Keratinocyte (primary cell): Measurements from ENCODE around the gene SH3BP1.

ENCODE experiments used
- EZH2 ChIP-seq: IDR thresholded peaks from one replicate; pipeline ENCODE4 v1.6.1; 2012; ENCODE audit warnings: inconsistent platforms, mild to moderate bottlenecking, low read length, moderate library complexity
- TF ChIP-seq, protein P1 (sequence below), 3 experiments: IDR thresholded peaks in 1 of 3; conservative IDR thresholded peaks in 1 of 3; optimal IDR thresholded peaks in 1 of 3; 2 replicates in 2 of 3; 3 replicates in 1 of 3; pipeline versions ENCODE3 to v1.5.1; 2011; ENCODE audit warnings: low read length in 3 of 3, mild to moderate bottlenecking in 3 of 3, moderate library complexity in 2 of 3, control low read depth in 1 of 3, inconsistent platforms in 1 of 3; ENCODE audit not compliant: insufficient read depth in 2 of 3; ENCODE audit errors: extremely low read depth in 1 of 3

DNA sequence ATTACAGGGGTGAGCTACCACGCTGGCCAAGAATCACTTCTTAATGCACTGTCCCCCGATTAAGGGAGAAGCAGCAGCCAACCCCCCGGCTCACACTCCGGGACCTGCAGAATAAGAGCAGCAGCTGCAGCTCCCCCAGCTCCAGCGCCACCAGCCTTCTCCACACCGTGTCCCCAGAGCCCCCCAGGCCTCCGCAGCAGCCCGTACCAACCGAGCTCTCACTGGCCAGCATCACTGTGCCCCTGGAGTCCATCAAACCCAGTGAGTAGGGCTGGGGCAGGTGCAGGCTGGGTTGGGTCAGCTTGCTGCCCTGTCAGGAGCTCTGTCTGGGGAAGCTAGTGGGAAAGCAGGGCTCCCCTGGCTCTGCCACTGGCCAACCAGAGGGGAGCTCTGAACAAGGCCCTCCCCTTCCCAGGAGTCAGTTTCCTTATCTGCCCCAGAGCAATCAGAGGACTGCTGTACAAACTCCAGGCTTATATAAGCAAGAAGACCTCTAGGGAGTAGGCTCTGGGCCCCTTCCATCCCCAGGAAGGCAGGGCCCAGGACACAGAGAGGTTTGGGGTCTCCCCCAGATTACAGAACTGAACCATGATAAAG, 8.5 kb upstream of the SH3BP1 start:
- no peak for TF ChIP-seq EZH2
- TF ChIP-seq, protein P1, sequence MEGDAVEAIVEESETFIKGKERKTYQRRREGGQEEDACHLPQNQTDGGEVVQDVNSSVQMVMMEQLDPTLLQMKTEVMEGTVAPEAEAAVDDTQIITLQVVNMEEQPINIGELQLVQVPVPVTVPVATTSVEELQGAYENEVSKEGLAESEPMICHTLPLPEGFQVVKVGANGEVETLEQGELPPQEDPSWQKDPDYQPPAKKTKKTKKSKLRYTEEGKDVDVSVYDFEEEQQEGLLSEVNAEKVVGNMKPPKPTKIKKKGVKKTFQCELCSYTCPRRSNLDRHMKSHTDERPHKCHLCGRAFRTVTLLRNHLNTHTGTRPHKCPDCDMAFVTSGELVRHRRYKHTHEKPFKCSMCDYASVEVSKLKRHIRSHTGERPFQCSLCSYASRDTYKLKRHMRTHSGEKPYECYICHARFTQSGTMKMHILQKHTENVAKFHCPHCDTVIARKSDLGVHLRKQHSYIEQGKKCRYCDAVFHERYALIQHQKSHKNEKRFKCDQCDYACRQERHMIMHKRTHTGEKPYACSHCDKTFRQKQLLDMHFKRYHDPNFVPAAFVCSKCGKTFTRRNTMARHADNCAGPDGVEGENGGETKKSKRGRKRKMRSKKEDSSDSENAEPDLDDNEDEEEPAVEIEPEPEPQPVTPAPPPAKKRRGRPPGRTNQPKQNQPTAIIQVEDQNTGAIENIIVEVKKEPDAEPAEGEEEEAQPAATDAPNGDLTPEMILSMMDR (optimal IDR thresholded peaks at IDR 0.05 in 1 of 3, IDR thresholded peaks at IDR 0.05 in 1 of 3, conservative IDR thresholded peaks at IDR 0.05 in 1 of 3; ENCODE audit: extremely low read depth in 1 of 3, insufficient read depth in 2 of 3, low read length in 3 of 3), result no peak
